ENCODE measurements around the gene IGFBP6. TPM values are rescaled to one million over a fixed set of nuclear protein-coding genes. Genes with fewer than 3 reads are reported as not detected.

The IGFBP6 gene
- total RNA-seq, 1 donor from 2014 or later, result 33.7 TPM

- no peak overlapping the region for H3K4me3 ChIP-seq (ENCODE audit: low read depth, low read length)
- no peaks in the 10 kb centered on the region for H3K36me3 ChIP-seq (ENCODE audit: control insufficient read depth, insufficient read depth, low read length)
- no peak for TF ChIP-seq CTCF (IDR thresholded peaks at IDR 0.05; ENCODE audit: insufficient read depth, low read length, poor library complexity, severe bottlenecking)
- DNase-seq (ENCODE audit: low read depth), result no peak
- no peaks in the 10 kb centered on the region for H3K27me3 ChIP-seq (ENCODE audit: control insufficient read depth, insufficient read depth, low read length)
Measured at GRCh38 chr12:53055471-53056266, 41.8 kb upstream of the IGFBP6 start.

GRCh38 chr12:53056296-53056695 lies 41.2 kb upstream of the IGFBP6 start:
- no peaks in the 10 kb centered on the region for H3K27me3 ChIP-seq (ENCODE audit: control insufficient read depth, insufficient read depth, low read length)
- TF ChIP-seq CTCF (IDR thresholded peaks at IDR 0.05; ENCODE audit: insufficient read depth, low read length, poor library complexity, severe bottlenecking), result no peak
- no peak overlapping the region for H3K4me3 ChIP-seq (ENCODE audit: low read depth, low read length)
- no peak for DNase-seq (ENCODE audit: low read depth)
- H3K36me3 ChIP-seq (ENCODE audit: control insufficient read depth, insufficient read depth, low read length), result no peaks in the 10 kb centered on the region

GRCh38 chr12:53056901-53057300 lies 40.6 kb upstream of the IGFBP6 start:
- H3K4me3 ChIP-seq (ENCODE audit: low read depth, low read length), result no peak overlapping the region
- H3K27me3 ChIP-seq (ENCODE audit: control insufficient read depth, insufficient read depth, low read length), result no peaks in the 10 kb centered on the region
- H3K36me3 ChIP-seq (ENCODE audit: control insufficient read depth, insufficient read depth, low read length), result no peaks in the 10 kb centered on the region
- no peak for DNase-seq (ENCODE audit: low read depth)
- TF ChIP-seq CTCF (IDR thresholded peaks at IDR 0.05; ENCODE audit: insufficient read depth, low read length, poor library complexity, severe bottlenecking), result no peak

- Histone ChIP-seq H3K36me3 (ENCODE audit: control insufficient read depth, insufficient read depth, low read length) (no peaks in the 10 kb centered on the region), H3K27me3 (ENCODE audit: control insufficient read depth, insufficient read depth, low read length) (no peaks in the 10 kb centered on the region), H3K4me3 (ENCODE audit: low read depth, low read length) (no peak overlapping the region)
- DNase-seq (ENCODE audit: low read depth), result no peak
- no peak for TF ChIP-seq CTCF (IDR thresholded peaks at IDR 0.05; ENCODE audit: insufficient read depth, low read length, poor library complexity, severe bottlenecking)
Measured at GRCh38 chr12:53057816-53058500, 39.5 kb upstream of the IGFBP6 start.

GRCh38 chr12:53058674-53059433 lies 38.6 kb upstream of the IGFBP6 start:
- Histone ChIP-seq H3K27me3 (ENCODE audit: control insufficient read depth, insufficient read depth, low read length) (no peaks in the 10 kb centered on the region), H3K4me3 (ENCODE audit: low read depth, low read length) (no peak overlapping the region), H3K36me3 (ENCODE audit: control insufficient read depth, insufficient read depth, low read length) (no peaks in the 10 kb centered on the region)
- DNase-seq (ENCODE audit: low read depth), result no peak
- no peak for TF ChIP-seq CTCF (IDR thresholded peaks at IDR 0.05; ENCODE audit: insufficient read depth, low read length, poor library complexity, severe bottlenecking)
